GM10266 (cell line): ENCODE measurements around the gene SERPINI1.

Source experiments
- DNase-seq: peaks from one replicate; pipeline ENCODE4 v3.0.0; 2012; ENCODE audit errors: extremely low spot score
- CTCF ChIP-seq: IDR thresholded peaks from 2 replicates; pipeline ENCODE4 v1.5.1; 2012; ENCODE audit warnings: mild to moderate bottlenecking, low read depth; ENCODE audit not compliant: control insufficient read depth, insufficient read depth; ENCODE audit errors: missing control alignments

Gene SERPINI1

GRCh38 chr3:167734498-167735232 is 856 bp upstream of the SERPINI1 start, which contains the start of gene PDCD10:
PDCD10 (minus strand) TSS chr3:167734892; CDS start chr3:167720157, 14,735 bp downstream.
- TF ChIP-seq CTCF = no peak
- DNase-seq = peak; percentile 87

- DNase-seq = no peak
These were observed 805 bp downstream of the SERPINI1 start for GRCh38 chr3:167736264-167736787.

GRCh38 chr3:167736997-167737396 is 1.5 kb downstream of the SERPINI1 start:
- no peak for DNase-seq
- TF ChIP-seq CTCF = no peak

More at GRCh38 chr3:167736264-167736787, 805 bp downstream of the SERPINI1 start:
- TF ChIP-seq CTCF = no peak

GRCh38 chr3:167738037-167738436 is 2.5 kb downstream of the SERPINI1 start:
- TF ChIP-seq CTCF = no peak
- no peak for DNase-seq

- no peak for TF ChIP-seq CTCF
These were observed 3.8 kb downstream of the SERPINI1 start for GRCh38 chr3:167739190-167739810.

GRCh38 chr3:167740961-167741587 is 5.6 kb downstream of the SERPINI1 start:
- peak; percentile 32 for DNase-seq

More at GRCh38 chr3:167739190-167739810, 3.8 kb downstream of the SERPINI1 start:
- no peak for DNase-seq

More at GRCh38 chr3:167740961-167741587, 5.6 kb downstream of the SERPINI1 start:
- TF ChIP-seq CTCF = peak; percentile 73
